Choroid plexus epithelial cell (primary cell): ENCODE data around the gene ALOX15.
A peak's percentile ranks its signal among the peaks of the same experiment; 100 is the strongest.
"Not testable (repeated sequence)": the region's sequence is repeated elsewhere in the genome, so short reads cannot be mapped to it uniquely, and the experiment has no call there.

Source experiments
- DNase-seq: peaks from one replicate; pipeline ENCODE4 v3.0.0-alpha.2; 2010; ENCODE audit warnings: low read depth
- H3K4me3 ChIP-seq: 2 replicates; pipeline ENCODE4 v1.5.1; 2011; ENCODE audit warnings: low read depth, mild to moderate bottlenecking, control low read depth, low read length, moderate library complexity
- CTCF ChIP-seq: conservative IDR thresholded peaks from 2 replicates; pipeline ENCODE4 v1.5.1; 2011; ENCODE audit warnings: low read depth, mild to moderate bottlenecking, control low read depth, inconsistent platforms, low read length, moderate library complexity

The ALOX15 gene

GRCh38 chr17:4607261-4607741 is 34.2 kb downstream of the ALOX15 start:
- TF ChIP-seq CTCF: no peak
- no peak overlapping the region for H3K4me3 ChIP-seq

GRCh38 chr17:4605826-4606225 is 35.7 kb downstream of the ALOX15 start:
- TF ChIP-seq CTCF: peak; percentile 13
- peak; percentile 94 for DNase-seq
- H3K4me3 ChIP-seq: no peak overlapping the region

More at GRCh38 chr17:4607261-4607741, 34.2 kb downstream of the ALOX15 start:
- DNase-seq: peak; percentile 42

- not testable (repeated sequence) for H3K4me3 ChIP-seq, DNase-seq
These were observed 36.7 kb downstream of the ALOX15 start for GRCh38 chr17:4604736-4605135.

GRCh38 chr17:4604111-4604644 is 37.3 kb downstream of the ALOX15 start:
- no peak for TF ChIP-seq CTCF
- DNase-seq: peak; percentile 89
- no peak overlapping the region for H3K4me3 ChIP-seq

GRCh38 chr17:4602041-4602440 is 39.4 kb downstream of the ALOX15 start:
- TF ChIP-seq CTCF: no peak
- H3K4me3 ChIP-seq: no peak overlapping the region
- DNase-seq: no peak

- no peak for TF ChIP-seq CTCF
- H3K4me3 ChIP-seq: no peak overlapping the region
- no peak for DNase-seq
These were observed 40.2 kb downstream of the ALOX15 start for GRCh38 chr17:4601326-4601725.

- no peak for DNase-seq
- no peak for TF ChIP-seq CTCF
- no peak overlapping the region for H3K4me3 ChIP-seq
These were observed 40.9 kb downstream of the ALOX15 start for GRCh38 chr17:4600563-4600962.
